GM23338 (cell line): ENCODE results near the gene PLD1. TPM values are rescaled to one million over a fixed set of nuclear protein-coding genes. Genes with fewer than 3 reads are reported as not detected.

Source experiments
- ATAC-seq: fragments of 200-7000 bp; cut with Tn5 transposase; 3 replicates; pipeline ENCODE4 v1.9.1; 2020
- DNase-seq: peaks from one replicate; pipeline ENCODE4 v3.0.0-alpha.2; 2015; ENCODE audit warnings: low spot score
- H2AFZ ChIP-seq: fragments of 200-600 bp; sonication (generic); 2 replicates; pipeline ENCODE4 v1.8.0; 2016; ENCODE audit warnings: antibody characterized with exemption, mild to moderate bottlenecking, moderate library complexity
- H3F3A ChIP-seq: fragments of 200-600 bp; sonication (generic); replicated peaks from 2 replicates; pipeline ENCODE4 v1.8.0; 2017; ENCODE audit warnings: antibody characterized with exemption, mixed run types, low read depth
- H3K27ac ChIP-seq: fragments of 200-600 bp; sonication (generic); 2 replicates; pipeline ENCODE4 v1.6.1; 2016; ENCODE audit warnings: low read depth
- H3K27me3 ChIP-seq: fragments of 200-600 bp; sonication (generic); 2 replicates; pipeline ENCODE4 v1.8.0; 2016; ENCODE audit warnings: mild to moderate bottlenecking, mixed run types, moderate library complexity; ENCODE audit not compliant: insufficient read depth
- H3K36me3 ChIP-seq: fragments of 200-600 bp; sonication (generic); 2 replicates; pipeline ENCODE4 v1.8.0; 2016; ENCODE audit warnings: mild to moderate bottlenecking; ENCODE audit not compliant: insufficient read depth
- H3K4me1 ChIP-seq: fragments of 200-600 bp; sonication (generic); 2 replicates; pipeline ENCODE4 v1.8.0; 2016; ENCODE audit warnings: mild to moderate bottlenecking, moderate library complexity; ENCODE audit not compliant: insufficient read depth
- H3K4me2 ChIP-seq: fragments of 200-600 bp; sonication (generic); 2 replicates; pipeline ENCODE4 v1.7.1; 2017; ENCODE audit warnings: mixed run types
- H3K4me3 ChIP-seq: fragments of 200-600 bp; sonication (generic); 2 replicates; pipeline ENCODE4 v1.6.1; 2016; ENCODE audit warnings: mixed run types
- H3K79me2 ChIP-seq: fragments of 200-600 bp; sonication (generic); replicated peaks from 2 replicates; pipeline ENCODE4 v1.8.0; 2017; ENCODE audit warnings: mild to moderate bottlenecking; ENCODE audit not compliant: insufficient read depth
- H3K9me2 ChIP-seq: fragments of 200-600 bp; sonication (generic); 2 replicates; pipeline ENCODE4 v1.8.0; 2017; ENCODE audit not compliant: insufficient read depth
- H4K20me1 ChIP-seq: fragments of 200-600 bp; sonication (generic); replicated peaks from 2 replicates; pipeline ENCODE4 v1.8.0; 2017; ENCODE audit warnings: mild to moderate bottlenecking; ENCODE audit not compliant: insufficient read depth
- H3K27ac Mint-ChIP-seq: 2 replicates; pipeline ENCODE4 v1.8.0; 2020; ENCODE audit warnings: inconsistent platforms, mild to moderate bottlenecking, moderate library complexity, mixed read lengths
- H3K27me3 Mint-ChIP-seq: 3 replicates; pipeline ENCODE4 v1.8.0; 2022; ENCODE audit warnings: low read depth, mild to moderate bottlenecking, moderate library complexity, mixed read lengths, inconsistent platforms; ENCODE audit not compliant: insufficient read depth, poor library complexity
- H3K36me3 Mint-ChIP-seq: 3 replicates; pipeline ENCODE4 v1.8.0; 2021; ENCODE audit warnings: low read depth, mild to moderate bottlenecking, inconsistent platforms, moderate library complexity, mixed read lengths
- H3K4me1 Mint-ChIP-seq: 3 replicates; pipeline ENCODE4 v1.8.0; 2020; ENCODE audit warnings: mild to moderate bottlenecking, inconsistent platforms, mixed read lengths
- H3K4me3 Mint-ChIP-seq: 3 replicates; pipeline ENCODE4 v1.8.0; 2021; ENCODE audit warnings: moderate library complexity, mild to moderate bottlenecking, inconsistent platforms, mixed read lengths
- H3K9me3 Mint-ChIP-seq: 3 replicates; pipeline ENCODE4 v1.8.0; 2020; ENCODE audit warnings: moderate library complexity, mild to moderate bottlenecking, inconsistent platforms, mixed read lengths
- CREB1 ChIP-seq: fragments of 250-450 bp; sonication (Bioruptor Pico); IDR thresholded peaks from 2 replicates; pipeline ENCODE4 v1.5.0; 2020; ENCODE audit warnings: low read depth, mild to moderate bottlenecking, moderate library complexity
- ETS1 ChIP-seq: IDR thresholded peaks from 2 replicates; pipeline ENCODE4 v1.6.1; 2016; ENCODE audit warnings: antibody characterized with exemption
- EZH2 ChIP-seq: fragments of 200-600 bp; sonication (generic); IDR thresholded peaks from one replicate; pipeline ENCODE4 v1.8.0; 2017; ENCODE audit warnings: antibody characterized with exemption, mild to moderate bottlenecking, low read depth; ENCODE audit not compliant: unreplicated experiment
- EZH2phosphoT487 ChIP-seq: fragments of 200-600 bp; sonication (generic); IDR thresholded peaks from one replicate; pipeline ENCODE4 v1.8.1; 2018; ENCODE audit warnings: antibody characterized with exemption; ENCODE audit not compliant: unreplicated experiment
- JUNB ChIP-seq: IDR thresholded peaks from one replicate; pipeline ENCODE4 v1.6.1; 2016; ENCODE audit warnings: antibody characterized with exemption; ENCODE audit not compliant: unreplicated experiment
- NANOG ChIP-seq: IDR thresholded peaks from 2 replicates; pipeline ENCODE4 v1.6.1; 2016; ENCODE audit warnings: antibody characterized with exemption, borderline replicate concordance
- POLR2AphosphoS5 ChIP-seq: IDR thresholded peaks from 2 replicates; pipeline ENCODE4 v1.6.1; 2016; ENCODE audit warnings: antibody characterized with exemption, low read depth
- ZNF114 ChIP-seq: fragments of 250-450 bp; sonication (Bioruptor Pico); IDR thresholded peaks from 2 replicates; pipeline ENCODE4 v1.5.0; 2020; ENCODE audit warnings: mild to moderate bottlenecking, moderate library complexity
- ZNF331 ChIP-seq: fragments of 250-450 bp; sonication (Bioruptor Pico); IDR thresholded peaks from 2 replicates; pipeline ENCODE4 v1.5.0; 2020; ENCODE audit warnings: low read depth, mild to moderate bottlenecking, moderate library complexity
- ZNF462 ChIP-seq: fragments of 250-450 bp; sonication (Bioruptor Pico); IDR thresholded peaks from 2 replicates; pipeline ENCODE4 v1.5.0; 2020; ENCODE audit warnings: mild to moderate bottlenecking, moderate library complexity
- polyA plus RNA-seq: library from polyadenylated mRNA; unstranded; fragments of >200 nt; fragmentation: Nextera tagmentation; extraction: Ambion mirVana; gene quantifications from 2 replicates; pipeline ENCODE4 v1.2.1, GENCODE V29; 2016
- total RNA-seq: library from RNA; depleted of rRNA; stranded (reverse); fragments of >200 nt; shearing (Covaris generic); gene quantifications from 2 replicates; pipeline ENCODE4 v1.2.3, GENCODE V29; 2014
- TF ChIP-seq, protein P1 (sequence below), 2 experiments: fragments of 200-600 bp in 1 of 2; sonication (generic) in 1 of 2; conservative IDR thresholded peaks; 2 replicates each; pipeline versions ENCODE4 v1.5.1 to v1.6.1; 2016 to 2017; ENCODE audit warnings: antibody characterized with exemption in 2 of 2, low read depth in 2 of 2, mild to moderate bottlenecking in 2 of 2, moderate library complexity in 1 of 2

PLD1 gene
- total and polyA plus RNA-seq, 2 experiments from 2014 or later = 1.4 to 2.2 TPM

GRCh38 chr3:171831936-171832335 lies 21.7 kb upstream of the PLD1 start:
- H3K4me3 Mint-ChIP-seq = no peak overlapping the region
- H4K20me1 ChIP-seq = no peaks in the 10 kb centered on the region
- no peaks in the 10 kb centered on the region for H3K9me2 ChIP-seq
- no peak for ATAC-seq
- no peak for DNase-seq
- no peak overlapping the region for H2AFZ ChIP-seq
- no peak overlapping the region for H3K27ac Mint-ChIP-seq
- no peaks in the 10 kb centered on the region for H3K9me3 Mint-ChIP-seq
- TF ChIP-seq JUNB (no peak), NANOG (no peak)
- H3K27me3 ChIP-seq = no peaks in the 10 kb centered on the region
- H3K36me3 ChIP-seq = no peaks in the 10 kb centered on the region
- 0 out of 2 replicates have a peak, but pooled peaks cover 3% of the 10 kb centered on the region for H3K4me1 ChIP-seq
- H3K36me3 Mint-ChIP-seq = no peaks in the 10 kb centered on the region
- no peaks in the 10 kb centered on the region for H3F3A ChIP-seq
- H3K27me3 Mint-ChIP-seq = no peaks in the 10 kb centered on the region
- no peak overlapping the region for H3K4me2 ChIP-seq
- no peak overlapping the region for H3K4me3 ChIP-seq
- peaks cover 7% of the 10 kb centered on the region for H3K4me1 Mint-ChIP-seq
- H3K27ac ChIP-seq = no peak overlapping the region
- no peaks in the 10 kb centered on the region for H3K79me2 ChIP-seq

DNA sequence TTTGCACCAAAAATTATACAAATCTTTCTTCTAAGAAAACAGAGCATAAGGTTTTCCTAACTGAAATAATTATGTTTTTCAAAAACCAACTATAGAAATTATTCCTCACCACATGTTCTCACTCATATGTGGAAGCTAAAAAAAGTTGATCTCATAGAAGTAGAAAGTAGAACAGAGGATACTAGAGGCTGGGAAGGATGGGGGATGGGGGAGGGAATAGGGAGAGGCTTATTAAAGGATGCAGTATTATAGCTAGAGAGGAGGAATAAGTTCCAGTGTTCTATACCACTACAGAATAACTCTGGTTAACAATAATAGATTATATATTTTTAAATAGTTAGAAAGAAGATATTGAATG lies 20.2 kb upstream of the PLD1 start:
- H3K4me3 ChIP-seq = no peak overlapping the region
- peaks cover 9% of the 10 kb centered on the region; the same call in 1 of the 2 replicates for H3K4me1 ChIP-seq
- Mint-ChIP-seq H3K4me3 (no peak overlapping the region), H3K27ac (no peak overlapping the region), H3K27me3 (no peaks in the 10 kb centered on the region), H3K9me3 (no peaks in the 10 kb centered on the region), H3K4me1 (peaks cover 15% of the 10 kb centered on the region), H3K36me3 (no peaks in the 10 kb centered on the region)
- no peaks in the 10 kb centered on the region for H4K20me1 ChIP-seq
- no peak overlapping the region for H3K27ac ChIP-seq
- H3K79me2 ChIP-seq = no peaks in the 10 kb centered on the region
- no peaks in the 10 kb centered on the region for H3F3A ChIP-seq
- ATAC-seq (no peak), DNase-seq (no peak)
- no peak overlapping the region for H3K4me2 ChIP-seq
- H3K9me2 ChIP-seq = no peaks in the 10 kb centered on the region
- no peak overlapping the region; the same call in 1 of the 2 replicates for H2AFZ ChIP-seq
- no peaks in the 10 kb centered on the region for H3K36me3 ChIP-seq
- H3K27me3 ChIP-seq = no peaks in the 10 kb centered on the region
- TF ChIP-seq EZH2phosphoT487 (no peak), CREB1 (CRISPR knock-in tag) (no peak), POLR2AphosphoS5 (no peak), ETS1 (no peak), ZNF331 (no peak), ZNF462 (CRISPR knock-in tag) (no peak), ZNF114 (CRISPR knock-in tag) (no peak), JUNB (no peak), EZH2 (no peak), NANOG (no peak)
- TF ChIP-seq, protein P1, sequence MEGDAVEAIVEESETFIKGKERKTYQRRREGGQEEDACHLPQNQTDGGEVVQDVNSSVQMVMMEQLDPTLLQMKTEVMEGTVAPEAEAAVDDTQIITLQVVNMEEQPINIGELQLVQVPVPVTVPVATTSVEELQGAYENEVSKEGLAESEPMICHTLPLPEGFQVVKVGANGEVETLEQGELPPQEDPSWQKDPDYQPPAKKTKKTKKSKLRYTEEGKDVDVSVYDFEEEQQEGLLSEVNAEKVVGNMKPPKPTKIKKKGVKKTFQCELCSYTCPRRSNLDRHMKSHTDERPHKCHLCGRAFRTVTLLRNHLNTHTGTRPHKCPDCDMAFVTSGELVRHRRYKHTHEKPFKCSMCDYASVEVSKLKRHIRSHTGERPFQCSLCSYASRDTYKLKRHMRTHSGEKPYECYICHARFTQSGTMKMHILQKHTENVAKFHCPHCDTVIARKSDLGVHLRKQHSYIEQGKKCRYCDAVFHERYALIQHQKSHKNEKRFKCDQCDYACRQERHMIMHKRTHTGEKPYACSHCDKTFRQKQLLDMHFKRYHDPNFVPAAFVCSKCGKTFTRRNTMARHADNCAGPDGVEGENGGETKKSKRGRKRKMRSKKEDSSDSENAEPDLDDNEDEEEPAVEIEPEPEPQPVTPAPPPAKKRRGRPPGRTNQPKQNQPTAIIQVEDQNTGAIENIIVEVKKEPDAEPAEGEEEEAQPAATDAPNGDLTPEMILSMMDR (conservative IDR thresholded peaks at IDR 0.05; ENCODE audit: low read depth in 2 of 2) = no peak
